Neural progenitor cell (in vitro differentiated cells): ENCODE results near the gene GTF3C4. TPM values are rescaled to one million over a fixed set of nuclear protein-coding genes. Genes with fewer than 3 reads are reported as not detected.

Experiments used
- DNase-seq: peaks from one replicate; pipeline ENCODE4 v3.0.0-alpha.2; 2016; ENCODE audit warnings: low spot score
- H2AFZ ChIP-seq: fragments of 200-600 bp; sonication (generic); replicated peaks from 2 replicates; pipeline ENCODE4 v1.6.1; 2016; ENCODE audit warnings: antibody characterized with exemption
- H3F3A ChIP-seq: fragments of 200-600 bp; sonication (generic); 2 replicates; pipeline ENCODE4 v1.6.1; 2016; ENCODE audit warnings: antibody characterized with exemption, low read depth
- H3K27ac ChIP-seq: fragments of 200-600 bp; sonication (generic); 2 replicates; pipeline ENCODE4 v1.5.1; 2016; ENCODE audit warnings: mild to moderate bottlenecking
- H3K27me3 ChIP-seq: fragments of 200-600 bp; sonication (generic); 2 replicates; pipeline ENCODE4 v1.6.1; 2016; ENCODE audit warnings: mild to moderate bottlenecking, moderate library complexity
- H3K36me3 ChIP-seq: fragments of 200-600 bp; sonication (generic); 2 replicates; pipeline ENCODE4 v1.5.1; 2016
- H3K4me1 ChIP-seq: fragments of 200-600 bp; sonication (generic); 2 replicates; pipeline ENCODE4 v1.6.1; 2016; ENCODE audit warnings: mixed run types
- H3K4me2 ChIP-seq: fragments of 200-600 bp; sonication (generic); 2 replicates; pipeline ENCODE4 v1.6.1; 2016
- H3K4me3 ChIP-seq: fragments of 200-600 bp; sonication (generic); 2 replicates; pipeline ENCODE4 v1.5.1; 2016
- H3K79me2 ChIP-seq: fragments of 200-600 bp; sonication (generic); 2 replicates; pipeline ENCODE4 v1.6.1; 2016; ENCODE audit warnings: low read depth
- H3K9ac ChIP-seq: fragments of 200-600 bp; sonication (generic); 2 replicates; pipeline ENCODE4 v1.6.1; 2016
- H3K9me3 ChIP-seq: fragments of 200-600 bp; sonication (generic); 2 replicates; pipeline ENCODE4 v1.5.1; 2016; ENCODE audit warnings: low read depth
- H4K20me1 ChIP-seq: fragments of 200-600 bp; sonication (generic); 2 replicates; pipeline ENCODE4 v1.6.1; 2016; ENCODE audit warnings: low read depth
- H3K27ac Mint-ChIP-seq: 3 replicates; pipeline ENCODE4 v1.8.0; 2021; ENCODE audit warnings: mixed read lengths
- H3K27me3 Mint-ChIP-seq: 2 replicates; pipeline ENCODE4 v1.8.0; 2022; ENCODE audit warnings: low read depth, mild to moderate bottlenecking, inconsistent platforms, moderate library complexity, mixed read lengths; ENCODE audit not compliant: insufficient read depth
- H3K36me3 Mint-ChIP-seq: 3 replicates; pipeline ENCODE4 v1.8.0; 2021; ENCODE audit warnings: mixed read lengths
- H3K4me1 Mint-ChIP-seq: 3 replicates; pipeline ENCODE4 v1.8.0; 2021; ENCODE audit warnings: mixed read lengths
- H3K4me3 Mint-ChIP-seq: 3 replicates; pipeline ENCODE4 v1.8.0; 2021; ENCODE audit warnings: mild to moderate bottlenecking, moderate library complexity, mixed read lengths
- H3K9me3 Mint-ChIP-seq: 3 replicates; pipeline ENCODE4 v1.8.0; 2020; ENCODE audit warnings: mixed read lengths
- CTCF ChIP-seq: fragments of 200-600 bp; sonication (generic); IDR thresholded peaks from 2 replicates; pipeline ENCODE4 v1.5.1; 2017; ENCODE audit warnings: antibody characterized with exemption, mild to moderate bottlenecking
- EZH2 ChIP-seq: fragments of 200-600 bp; sonication (generic); IDR thresholded peaks from 2 replicates; pipeline ENCODE4 v1.6.1; 2017; ENCODE audit warnings: antibody characterized with exemption, mild to moderate bottlenecking, moderate library complexity
- EZH2phosphoT487 ChIP-seq: fragments of 200-600 bp; sonication (generic); IDR thresholded peaks from 2 replicates; pipeline ENCODE4 v1.6.1; 2017; ENCODE audit warnings: antibody characterized with exemption
- total RNA-seq: library from RNA; depleted of rRNA; stranded (reverse); fragments of >200 nt; gene quantifications from 2 replicates; pipeline ENCODE4 v1.2.3, GENCODE V29; 2015; ENCODE audit warnings: low replicate concordance

GTF3C4 gene
- total RNA-seq, 1 donor from 2014 or later: 31.4 TPM

GRCh38 chr9:132725306-132725705 is 55.0 kb downstream of the GTF3C4 start:
- Histone ChIP-seq H3F3A (no peaks in the 10 kb centered on the region), H3K36me3 (no peaks in the 10 kb centered on the region), H3K4me1 (no peaks in the 10 kb centered on the region), H2AFZ (no peak overlapping the region), H3K27ac (no peak overlapping the region), H3K27me3 (no peaks in the 10 kb centered on the region), H3K9ac (no peak overlapping the region), H4K20me1 (no peaks in the 10 kb centered on the region), H3K4me2 (no peak overlapping the region), H3K9me3 (no peaks in the 10 kb centered on the region), H3K79me2 (no peaks in the 10 kb centered on the region), H3K4me3 (no peak overlapping the region)
- Mint-ChIP-seq H3K36me3 (no peaks in the 10 kb centered on the region), H3K27me3 (peaks cover 3% of the 10 kb centered on the region), H3K9me3 (peaks cover 2% of the 10 kb centered on the region), H3K4me3 (no peak overlapping the region), H3K27ac (no peak overlapping the region), H3K4me1 (peaks cover 4% of the 10 kb centered on the region)
- DNase-seq: no peak
- TF ChIP-seq EZH2phosphoT487: no peak
- no peak for TF ChIP-seq CTCF
- TF ChIP-seq EZH2: no peak

- Histone ChIP-seq H3F3A (no peaks in the 10 kb centered on the region), H3K4me2 (no peak overlapping the region), H3K9me3 (no peaks in the 10 kb centered on the region), H3K4me3 (no peak overlapping the region), H3K27me3 (no peaks in the 10 kb centered on the region), H3K4me1 (no peaks in the 10 kb centered on the region), H4K20me1 (no peaks in the 10 kb centered on the region), H3K9ac (no peak overlapping the region), H3K36me3 (no peaks in the 10 kb centered on the region), H3K27ac (no peak overlapping the region), H2AFZ (no peak overlapping the region), H3K79me2 (no peaks in the 10 kb centered on the region)
- H3K27me3 Mint-ChIP-seq: peaks cover 3% of the 10 kb centered on the region
- TF ChIP-seq EZH2 (no peak), CTCF (no peak), EZH2phosphoT487 (no peak)
- H3K4me3 Mint-ChIP-seq: no peak overlapping the region
- no peaks in the 10 kb centered on the region for H3K36me3 Mint-ChIP-seq
- peaks cover 2% of the 10 kb centered on the region for H3K9me3 Mint-ChIP-seq
- peaks cover 9% of the 10 kb centered on the region for H3K4me1 Mint-ChIP-seq
- DNase-seq: no peak
- H3K27ac Mint-ChIP-seq: no peak overlapping the region
Measured at GRCh38 chr9:132726576-132727130, 56.4 kb downstream of the GTF3C4 start.

- H3F3A ChIP-seq: no peaks in the 10 kb centered on the region
- Mint-ChIP-seq H3K27ac (no peak overlapping the region), H3K9me3 (peaks cover 2% of the 10 kb centered on the region), H3K27me3 (peaks cover 3% of the 10 kb centered on the region), H3K4me1 (peaks cover 18% of the 10 kb centered on the region), H3K4me3 (no peak overlapping the region), H3K36me3 (no peaks in the 10 kb centered on the region)
- TF ChIP-seq CTCF (no peak), EZH2phosphoT487 (no peak), EZH2 (no peak)
- DNase-seq: no peak
- H3K79me2 ChIP-seq: no peaks in the 10 kb centered on the region
- H3K4me2 ChIP-seq: no peak overlapping the region
- no peaks in the 10 kb centered on the region for H3K36me3 ChIP-seq
- H3K9me3 ChIP-seq: no peaks in the 10 kb centered on the region
- no peak overlapping the region for H2AFZ ChIP-seq
- no peak overlapping the region for H3K4me3 ChIP-seq
- no peaks in the 10 kb centered on the region for H4K20me1 ChIP-seq
- H3K27me3 ChIP-seq: no peaks in the 10 kb centered on the region
- no peak overlapping the region for H3K27ac ChIP-seq
- no peaks in the 10 kb centered on the region for H3K4me1 ChIP-seq
- H3K9ac ChIP-seq: no peak overlapping the region
Measured at GRCh38 chr9:132728071-132728470, 57.8 kb downstream of the GTF3C4 start.
